Measurements from ENCODE around the gene PRPF19.

DNA sequence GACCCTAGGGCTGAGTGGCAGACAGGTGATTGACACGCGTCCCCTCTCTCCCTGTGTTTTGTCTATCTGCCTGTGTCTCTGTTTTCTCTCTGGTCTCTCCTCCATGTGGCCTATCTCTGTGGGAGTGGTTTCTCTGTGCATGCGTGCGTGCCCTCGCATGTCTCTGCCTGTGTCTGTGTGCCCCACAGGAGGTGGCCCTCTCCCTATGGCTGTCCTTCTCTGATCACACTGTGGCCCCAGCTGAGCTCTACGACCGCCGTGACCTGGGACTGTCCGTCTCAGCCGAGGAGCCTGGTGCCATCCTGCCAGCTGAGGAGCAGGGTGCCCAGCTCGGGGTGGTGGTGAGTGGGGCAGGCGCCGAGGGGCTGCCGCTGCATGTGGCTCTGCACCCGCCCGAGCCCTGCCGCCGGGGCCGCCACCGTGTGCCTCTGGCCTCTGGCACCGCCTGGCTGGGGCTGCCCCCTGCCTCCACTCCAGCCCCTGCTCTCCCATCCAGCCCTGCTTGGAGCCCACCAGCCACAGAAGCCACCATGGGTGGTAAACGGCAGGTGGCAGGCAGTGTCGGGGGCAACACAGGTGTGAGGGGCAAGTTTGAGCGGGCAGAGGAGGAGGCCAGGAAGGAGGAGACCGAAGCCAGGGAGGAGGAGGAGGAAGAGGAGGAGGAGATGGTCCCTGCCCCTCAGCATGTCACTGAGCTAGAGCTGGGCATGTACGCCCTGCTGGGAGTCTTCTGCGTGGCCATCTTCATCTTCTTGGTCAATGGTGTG is 29.5 kb upstream of the PRPF19 start:
- TF ChIP-seq, protein P1, sequence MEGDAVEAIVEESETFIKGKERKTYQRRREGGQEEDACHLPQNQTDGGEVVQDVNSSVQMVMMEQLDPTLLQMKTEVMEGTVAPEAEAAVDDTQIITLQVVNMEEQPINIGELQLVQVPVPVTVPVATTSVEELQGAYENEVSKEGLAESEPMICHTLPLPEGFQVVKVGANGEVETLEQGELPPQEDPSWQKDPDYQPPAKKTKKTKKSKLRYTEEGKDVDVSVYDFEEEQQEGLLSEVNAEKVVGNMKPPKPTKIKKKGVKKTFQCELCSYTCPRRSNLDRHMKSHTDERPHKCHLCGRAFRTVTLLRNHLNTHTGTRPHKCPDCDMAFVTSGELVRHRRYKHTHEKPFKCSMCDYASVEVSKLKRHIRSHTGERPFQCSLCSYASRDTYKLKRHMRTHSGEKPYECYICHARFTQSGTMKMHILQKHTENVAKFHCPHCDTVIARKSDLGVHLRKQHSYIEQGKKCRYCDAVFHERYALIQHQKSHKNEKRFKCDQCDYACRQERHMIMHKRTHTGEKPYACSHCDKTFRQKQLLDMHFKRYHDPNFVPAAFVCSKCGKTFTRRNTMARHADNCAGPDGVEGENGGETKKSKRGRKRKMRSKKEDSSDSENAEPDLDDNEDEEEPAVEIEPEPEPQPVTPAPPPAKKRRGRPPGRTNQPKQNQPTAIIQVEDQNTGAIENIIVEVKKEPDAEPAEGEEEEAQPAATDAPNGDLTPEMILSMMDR (conservative IDR thresholded peaks at IDR 0.05 in 1 of 2, IDR thresholded peaks at IDR 0.05 in 1 of 2; ENCODE audit: low read depth in 1 of 2, low read length in 2 of 2): no peak
- TF ChIP-seq EZH2 (IDR thresholded peaks at IDR 0.05; ENCODE audit: low read length, missing control alignments): no peak

Data from fibroblast of lung (primary cell).